Breast epithelium (tissue), 3 donors: ENCODE measurements around the gene PUS7.

Experiments used
- CTCF ChIP-seq, 3 donors: fragments of 450-650 bp; IDR thresholded peaks; one replicate each; pipeline ENCODE4 v1.5.1; 2016 to 2017; ENCODE audit warnings: antibody characterized with exemption in 3 of 3, mild to moderate bottlenecking in 3 of 3, moderate library complexity in 3 of 3
- POLR2A ChIP-seq: fragments of 450-650 bp; IDR thresholded peaks from one replicate; pipeline ENCODE4 v1.6.1; 2016; ENCODE audit warnings: antibody characterized with exemption, mild to moderate bottlenecking, moderate library complexity
- POLR2AphosphoS5 ChIP-seq, 3 donors: sonication (generic); formaldehyde crosslinking; IDR thresholded peaks; one replicate each; pipeline ENCODE4 v1.6.1; 2017; ENCODE audit warnings: antibody characterized with exemption in 3 of 3

- TF ChIP-seq CTCF (IDR thresholded peaks at IDR 0.05): no peak
- TF ChIP-seq POLR2A: no peak
- TF ChIP-seq POLR2AphosphoS5 (IDR thresholded peaks at IDR 0.05): no peak
Measured at GRCh38 chr7:105478606-105479005, 43.5 kb downstream of the PUS7 start.
